ENCODE measurements around the gene MMP21.

MMP21 gene

GRCh38 chr10:125734148-125734547 is 41.5 kb downstream of the MMP21 start:
- DNase-seq (ENCODE audit: low read depth in 2 of 2): no peak
- TF ChIP-seq, protein P1, sequence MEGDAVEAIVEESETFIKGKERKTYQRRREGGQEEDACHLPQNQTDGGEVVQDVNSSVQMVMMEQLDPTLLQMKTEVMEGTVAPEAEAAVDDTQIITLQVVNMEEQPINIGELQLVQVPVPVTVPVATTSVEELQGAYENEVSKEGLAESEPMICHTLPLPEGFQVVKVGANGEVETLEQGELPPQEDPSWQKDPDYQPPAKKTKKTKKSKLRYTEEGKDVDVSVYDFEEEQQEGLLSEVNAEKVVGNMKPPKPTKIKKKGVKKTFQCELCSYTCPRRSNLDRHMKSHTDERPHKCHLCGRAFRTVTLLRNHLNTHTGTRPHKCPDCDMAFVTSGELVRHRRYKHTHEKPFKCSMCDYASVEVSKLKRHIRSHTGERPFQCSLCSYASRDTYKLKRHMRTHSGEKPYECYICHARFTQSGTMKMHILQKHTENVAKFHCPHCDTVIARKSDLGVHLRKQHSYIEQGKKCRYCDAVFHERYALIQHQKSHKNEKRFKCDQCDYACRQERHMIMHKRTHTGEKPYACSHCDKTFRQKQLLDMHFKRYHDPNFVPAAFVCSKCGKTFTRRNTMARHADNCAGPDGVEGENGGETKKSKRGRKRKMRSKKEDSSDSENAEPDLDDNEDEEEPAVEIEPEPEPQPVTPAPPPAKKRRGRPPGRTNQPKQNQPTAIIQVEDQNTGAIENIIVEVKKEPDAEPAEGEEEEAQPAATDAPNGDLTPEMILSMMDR (IDR thresholded peaks at IDR 0.05; ENCODE audit: low read depth, low read length): no peak
- H3K4me3 ChIP-seq (replicated peaks in 1 of 2; ENCODE audit: low read depth in 2 of 2, low read length in 2 of 2): no peak overlapping the region

- no peak for DNase-seq (ENCODE audit: low read depth in 2 of 2)
- no peak overlapping the region for H3K4me3 ChIP-seq (replicated peaks in 1 of 2; ENCODE audit: low read depth in 2 of 2, low read length in 2 of 2)
- TF ChIP-seq, protein P1 (IDR thresholded peaks at IDR 0.05; ENCODE audit: low read depth, low read length): no peak
These were observed 48.2 kb downstream of the MMP21 start for GRCh38 chr10:125727436-125727835.

- no peak for DNase-seq (ENCODE audit: low read depth in 2 of 2)
- TF ChIP-seq, protein P1 (IDR thresholded peaks at IDR 0.05; ENCODE audit: low read depth, low read length): no peak
- no peak overlapping the region for H3K4me3 ChIP-seq (replicated peaks in 1 of 2; ENCODE audit: low read depth in 2 of 2, low read length in 2 of 2)
These were observed 48.7 kb downstream of the MMP21 start for GRCh38 chr10:125726914-125727313.

GRCh38 chr10:125722811-125723210 is 52.8 kb downstream of the MMP21 start:
- no peak overlapping the region for H3K4me3 ChIP-seq (replicated peaks in 1 of 2; ENCODE audit: low read depth in 2 of 2, low read length in 2 of 2)
- DNase-seq (ENCODE audit: low read depth in 2 of 2): no peak

GRCh38 chr10:125721035-125721434 is 54.6 kb downstream of the MMP21 start:
- no peak overlapping the region for H3K4me3 ChIP-seq (replicated peaks in 1 of 2; ENCODE audit: low read depth in 2 of 2, low read length in 2 of 2)
- TF ChIP-seq, protein P1 (IDR thresholded peaks at IDR 0.05; ENCODE audit: low read depth, low read length): no peak
- no peak for DNase-seq (ENCODE audit: low read depth in 2 of 2)

More at GRCh38 chr10:125722811-125723210, 52.8 kb downstream of the MMP21 start:
- TF ChIP-seq, protein P1 (IDR thresholded peaks at IDR 0.05; ENCODE audit: low read depth, low read length): no peak

GRCh38 chr10:125720002-125720382 is 55.6 kb downstream of the MMP21 start:
- peak in 1 of 2 donors; percentile 5 for DNase-seq (ENCODE audit: low read depth in 2 of 2)
- H3K4me3 ChIP-seq (replicated peaks in 1 of 2; ENCODE audit: low read depth in 2 of 2, low read length in 2 of 2): peak overlapping the region; percentile 97 to 98
- TF ChIP-seq, protein P1 (IDR thresholded peaks at IDR 0.05; ENCODE audit: low read depth, low read length): no peak

Data from cardiac fibroblast (primary cell).